HG03045 (cell line): ENCODE data around the gene CCSER1.
"Not testable (repeated sequence)": the region's sequence is repeated elsewhere in the genome, so short reads cannot be mapped to it uniquely, and the experiment has no call there.

ENCODE experiments used
- ATAC-seq: cut with Tn5 transposase; IDR thresholded peaks from one replicate; pipeline ENCODE4 v1.9.1; 2021; ENCODE audit warnings: mild to moderate bottlenecking, moderate library complexity; ENCODE audit not compliant: unreplicated experiment

CCSER1 gene

DNA sequence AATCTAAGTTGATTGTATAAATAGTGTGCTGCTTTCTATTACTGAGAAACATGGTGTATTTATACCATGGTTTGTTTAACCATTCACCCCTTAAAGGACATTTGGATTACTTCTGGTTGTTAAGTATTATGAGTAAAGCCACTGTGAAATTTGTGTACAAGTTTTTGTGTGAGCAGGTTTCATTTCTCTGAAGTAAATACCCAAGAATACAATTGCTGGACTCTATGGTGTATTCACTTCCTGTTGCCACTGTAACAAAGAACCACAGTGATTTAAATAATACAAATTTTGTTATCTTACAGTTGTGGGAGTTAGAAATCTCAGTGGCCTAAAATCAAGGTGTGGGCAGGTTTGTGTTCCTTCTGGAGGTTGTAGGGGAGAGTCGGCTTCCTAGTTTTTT lies 869.6 kb downstream of the CCSER1 start:
- no peak for ATAC-seq

GRCh38 chr4:91015861-91016260 lies 888.7 kb downstream of the CCSER1 start:
- no peak for ATAC-seq

GRCh38 chr4:91019513-91019912 lies 892.3 kb downstream of the CCSER1 start:
- no peak for ATAC-seq

DNA sequence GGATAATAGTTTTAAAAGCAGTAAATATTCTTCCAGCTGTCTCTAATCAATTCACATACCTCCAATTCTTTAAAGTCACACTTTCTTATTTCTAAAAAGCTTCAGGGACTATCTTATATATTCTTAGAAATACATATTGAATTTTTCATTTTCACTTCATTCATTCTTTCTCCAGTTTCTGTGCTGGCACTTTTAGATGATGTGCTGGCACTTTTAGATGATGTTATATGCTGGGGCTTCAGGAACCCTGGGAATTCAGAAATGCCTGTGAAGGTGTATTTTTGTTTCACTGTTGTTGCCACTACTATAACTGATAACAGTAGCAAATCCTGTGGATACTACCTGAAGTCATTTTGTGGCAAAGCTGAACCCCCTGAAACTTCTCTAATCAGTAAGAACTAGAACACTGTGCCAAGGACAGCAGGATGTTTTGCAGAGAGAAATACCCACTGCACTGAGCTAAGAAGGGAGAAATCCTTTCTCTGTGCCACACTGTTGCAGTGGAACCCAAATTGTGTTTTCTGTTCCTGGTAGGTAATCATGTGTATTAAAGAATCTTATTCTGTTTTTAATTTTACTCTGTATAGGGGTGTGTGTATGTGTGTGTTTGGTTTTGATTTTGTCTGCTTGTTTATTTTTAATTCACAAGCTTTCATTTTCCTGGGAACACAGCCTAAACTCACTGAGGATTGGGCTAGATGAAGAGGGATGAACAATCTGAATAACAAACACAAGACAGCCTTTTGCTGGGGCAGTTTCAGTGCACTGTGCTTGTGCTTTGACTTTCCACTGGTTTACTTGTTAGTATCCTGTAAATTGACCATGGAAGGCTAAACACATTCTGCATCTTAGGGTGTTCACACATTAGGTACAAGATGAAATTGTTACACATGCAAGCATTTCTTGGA lies 898.3 kb downstream of the CCSER1 start:
- no peak for ATAC-seq

DNA sequence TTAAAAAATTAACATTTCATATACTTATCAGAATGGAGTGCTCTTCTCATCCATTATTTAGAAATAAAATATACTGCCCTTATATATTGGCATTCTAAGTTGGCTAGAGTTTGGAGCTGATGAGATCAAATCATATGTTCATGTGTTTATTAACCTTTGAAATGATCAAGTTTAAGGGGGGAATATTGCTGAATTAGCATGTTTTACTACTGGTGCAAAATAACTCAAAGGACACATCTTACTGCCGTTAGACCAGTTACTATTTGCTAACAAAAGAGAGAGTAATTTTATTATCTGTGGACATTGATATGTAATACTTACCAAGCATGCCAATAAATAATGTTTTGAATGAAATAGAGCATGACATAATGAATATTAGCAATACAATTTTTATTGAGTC lies 901.0 kb downstream of the CCSER1 start:
- ATAC-seq, result no peak

- ATAC-seq, result no peak
These were observed 904.6 kb downstream of the CCSER1 start for GRCh38 chr4:91031761-91032160.

DNA sequence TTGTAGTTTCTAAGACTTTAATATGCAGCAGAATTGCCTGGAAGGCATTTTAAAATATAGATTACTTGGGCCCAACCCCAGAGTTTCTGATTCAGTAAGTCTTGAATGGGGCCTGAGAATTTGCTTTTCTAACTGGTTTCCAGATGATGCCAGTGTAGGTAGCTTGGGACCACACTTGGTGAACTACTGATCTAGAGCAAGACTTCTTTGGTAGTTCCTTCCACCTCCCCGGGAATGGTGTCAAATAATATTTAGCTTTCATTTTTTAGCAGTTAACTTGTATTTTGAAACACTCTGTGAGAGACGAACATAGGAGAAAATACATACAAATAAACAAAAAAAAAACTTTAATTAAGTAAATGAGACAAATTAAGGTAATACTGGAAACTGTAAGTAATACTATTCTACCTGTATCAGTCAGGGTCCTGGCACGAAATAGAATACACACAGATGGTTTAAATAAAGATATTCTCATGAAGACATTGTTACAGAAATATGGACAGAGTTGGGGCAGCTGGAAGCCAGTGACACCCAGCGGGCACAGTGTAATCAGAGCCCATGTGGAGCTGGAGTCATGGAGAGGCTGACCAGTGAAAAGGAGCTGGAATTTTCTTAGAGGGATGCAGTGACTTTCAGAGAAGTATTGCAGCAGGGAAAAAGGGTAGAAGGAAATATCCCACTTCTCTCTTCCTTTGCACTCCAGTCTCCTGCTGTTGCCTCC lies 905.7 kb downstream of the CCSER1 start:
- no peak for ATAC-seq

DNA sequence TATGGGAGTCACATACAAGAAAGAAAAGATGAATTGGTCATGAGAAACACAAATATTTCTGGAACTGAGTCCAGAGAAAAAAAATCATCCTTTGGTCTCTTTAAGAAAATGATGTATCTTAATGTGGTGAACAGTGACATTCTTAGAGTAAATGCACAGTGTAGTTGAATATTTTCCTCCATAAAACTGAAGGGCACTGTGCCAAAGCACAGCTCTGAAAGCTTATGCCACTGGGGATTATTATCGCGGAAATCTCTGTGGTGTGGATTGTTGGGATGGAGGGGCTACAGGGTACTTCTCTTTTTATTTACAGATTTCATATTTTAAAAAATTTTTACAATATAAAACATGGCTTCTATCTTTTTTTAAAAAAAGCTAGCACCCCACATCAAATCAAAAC lies 908.1 kb downstream of the CCSER1 start:
- ATAC-seq, result no peak

DNA sequence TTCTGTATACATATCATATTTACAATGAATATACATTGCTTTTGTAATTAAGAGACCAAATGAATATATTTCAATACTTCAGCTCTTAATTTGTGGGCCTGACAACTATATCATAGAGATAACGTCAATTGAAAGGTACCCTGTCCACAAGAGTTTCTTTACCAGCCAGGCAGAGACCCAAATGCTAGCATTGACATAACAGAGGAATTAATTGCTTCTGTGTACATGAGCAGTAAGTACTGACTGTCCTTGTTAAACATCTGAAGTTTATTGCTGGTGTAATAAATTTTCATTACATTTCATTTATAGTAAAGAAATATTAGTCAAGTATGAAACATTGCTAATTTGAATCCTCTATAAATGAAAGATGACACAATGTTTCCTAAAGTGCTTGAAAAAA lies 910.8 kb downstream of the CCSER1 start:
- no peak for ATAC-seq

GRCh38 chr4:91057871-91058270 lies 930.7 kb downstream of the CCSER1 start:
- no peak for ATAC-seq

DNA sequence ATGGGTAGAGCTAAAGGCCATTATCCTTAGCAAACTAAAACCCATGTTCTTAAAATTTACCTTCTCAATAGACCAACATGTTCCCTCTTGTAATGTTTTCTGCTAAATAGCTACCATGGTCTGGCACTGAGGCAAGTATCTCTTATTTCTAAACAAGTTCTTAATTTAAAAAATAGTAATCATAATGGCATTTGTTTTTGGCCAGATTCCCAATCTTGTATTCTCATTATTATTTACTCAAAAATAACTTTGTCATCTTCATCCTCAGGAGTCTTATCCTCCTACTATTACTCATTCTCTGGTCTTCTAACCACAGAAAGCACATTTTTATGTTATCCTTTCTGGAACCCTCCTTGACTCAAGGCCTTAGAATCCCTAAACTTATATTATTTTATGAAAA lies 931.2 kb downstream of the CCSER1 start:
- no peak for ATAC-seq

- no peak for ATAC-seq
These were observed 937.1 kb downstream of the CCSER1 start for GRCh38 chr4:91064157-91064853.

GRCh38 chr4:91065117-91065516 lies 937.9 kb downstream of the CCSER1 start:
- ATAC-seq, result no peak

- no peak for ATAC-seq
These were observed 943.5 kb downstream of the CCSER1 start for GRCh38 chr4:91070736-91071135.

DNA sequence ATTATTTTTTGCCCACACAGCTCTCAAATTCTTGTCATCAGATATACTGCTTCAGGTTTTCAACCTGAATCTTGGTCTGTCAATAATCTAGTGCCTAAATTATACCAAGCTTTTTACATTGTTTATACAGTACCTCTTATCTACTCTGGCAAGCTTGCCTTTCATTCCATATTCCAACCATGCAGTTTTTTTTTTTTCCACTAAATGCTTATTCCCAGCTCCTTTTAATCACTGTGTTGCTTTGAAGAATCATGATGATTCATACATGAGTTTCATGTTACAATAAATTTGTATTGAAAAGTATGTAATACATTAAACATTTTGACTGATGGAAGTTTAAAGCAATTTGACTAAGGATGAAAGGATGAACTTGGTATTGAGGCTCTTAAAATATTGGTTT lies 949.0 kb downstream of the CCSER1 start:
- no peak for ATAC-seq

DNA sequence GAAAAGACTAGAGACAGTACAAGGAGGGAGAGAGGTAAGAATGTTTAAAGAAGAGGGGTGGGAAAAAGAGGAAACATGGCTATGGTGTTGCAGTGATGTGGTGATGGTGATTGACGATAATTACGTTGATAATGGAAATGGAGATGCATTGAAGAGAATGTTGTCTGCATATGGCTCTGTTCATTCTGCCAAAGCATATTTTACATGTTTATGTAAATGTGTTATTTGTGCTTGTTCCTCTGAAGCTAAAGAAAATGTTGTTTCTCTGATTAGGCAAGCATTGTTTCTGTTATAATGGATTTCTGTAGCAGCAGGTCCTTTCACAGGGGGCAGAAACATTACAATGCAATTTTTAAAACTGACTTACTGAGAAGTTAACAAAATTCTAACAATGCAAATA lies 958.8 kb downstream of the CCSER1 start:
- no peak for ATAC-seq

DNA sequence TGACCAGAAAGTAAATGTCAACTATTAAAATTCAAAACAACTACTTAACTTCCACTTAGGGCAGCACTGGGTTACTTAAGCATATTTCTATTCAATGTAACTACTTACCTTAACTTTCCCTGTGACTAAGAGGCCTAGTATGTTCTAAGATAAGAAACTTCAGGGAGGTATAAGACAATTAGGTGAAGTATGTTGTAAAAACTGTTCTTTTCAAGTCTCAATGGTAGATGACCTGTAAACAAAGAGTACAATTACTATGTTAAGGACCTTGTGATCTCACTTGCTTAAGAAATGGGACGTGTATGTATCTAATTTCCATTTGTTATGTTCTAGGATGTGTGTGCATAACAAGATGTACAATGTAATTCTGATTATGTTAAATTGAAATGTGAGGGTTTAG lies 960.5 kb downstream of the CCSER1 start:
- no peak for ATAC-seq

DNA sequence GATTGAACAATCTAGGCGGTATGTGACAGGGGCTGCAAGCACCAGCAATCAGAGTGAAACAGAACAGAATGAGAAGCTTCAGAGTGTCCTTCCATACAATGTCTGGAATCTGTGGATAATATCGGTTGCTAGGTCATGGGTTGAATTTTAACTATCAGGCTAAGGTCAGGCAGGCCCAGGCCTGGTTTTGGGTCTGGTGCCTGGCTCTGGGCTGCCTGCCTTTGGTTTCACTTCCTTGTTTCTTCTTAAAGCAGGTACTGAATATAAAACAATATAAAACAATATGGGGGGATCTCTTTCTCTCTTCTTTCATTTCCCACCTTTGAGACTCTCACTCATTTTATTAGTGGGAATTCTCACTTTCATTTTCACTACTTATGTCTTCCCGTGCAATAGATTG lies 962.0 kb downstream of the CCSER1 start:
- ATAC-seq, result no peak

DNA sequence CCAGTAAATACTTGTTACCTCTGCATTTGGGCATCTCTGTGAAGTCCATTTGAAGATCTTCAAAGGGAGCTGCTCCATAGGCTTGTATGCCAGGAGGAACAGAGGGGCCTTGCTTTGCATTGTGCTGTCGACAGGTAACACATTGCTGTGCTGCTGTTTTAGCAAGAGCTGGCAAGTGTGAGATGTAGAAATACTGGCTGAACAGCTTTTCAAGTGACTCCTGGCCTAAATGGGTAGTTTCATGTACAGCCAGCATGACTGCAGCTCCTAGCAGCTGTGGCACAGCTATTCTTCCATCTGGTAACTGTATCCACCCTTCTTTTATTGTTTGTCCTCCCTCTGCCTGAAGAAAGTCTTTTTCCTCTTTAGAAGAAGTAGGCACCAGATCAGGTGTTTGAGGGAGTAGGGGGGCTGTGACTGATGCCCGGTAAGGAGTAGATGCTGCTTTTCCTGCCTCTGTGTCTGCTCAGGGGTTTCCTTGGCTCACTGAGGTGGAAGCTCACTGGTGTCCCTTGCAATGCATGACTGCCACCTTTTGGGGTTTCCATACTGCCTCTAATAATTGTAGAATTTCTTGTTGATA lies 965.3 kb downstream of the CCSER1 start:
- ATAC-seq, result no peak

DNA sequence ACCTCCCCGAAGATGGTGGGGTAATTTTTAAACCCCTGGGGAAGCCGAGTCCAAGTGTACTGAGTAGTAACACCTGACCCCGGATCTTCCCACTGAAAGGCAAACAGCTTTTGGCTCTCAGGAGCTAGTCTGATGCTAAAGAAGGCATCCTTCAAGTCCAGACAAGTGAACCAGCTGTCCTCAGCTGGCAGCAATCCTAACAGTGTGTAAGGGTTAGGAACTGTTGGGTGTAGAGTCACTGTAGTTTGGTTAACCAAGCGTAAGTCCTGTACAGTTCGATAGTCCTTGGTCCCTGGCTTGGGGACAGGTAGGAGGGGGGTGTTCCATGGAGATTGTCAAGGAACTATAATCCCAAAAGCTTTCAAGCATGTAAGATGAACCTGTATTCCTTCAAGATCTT lies 967.0 kb downstream of the CCSER1 start:
- ATAC-seq, result not testable (repeated sequence)

DNA sequence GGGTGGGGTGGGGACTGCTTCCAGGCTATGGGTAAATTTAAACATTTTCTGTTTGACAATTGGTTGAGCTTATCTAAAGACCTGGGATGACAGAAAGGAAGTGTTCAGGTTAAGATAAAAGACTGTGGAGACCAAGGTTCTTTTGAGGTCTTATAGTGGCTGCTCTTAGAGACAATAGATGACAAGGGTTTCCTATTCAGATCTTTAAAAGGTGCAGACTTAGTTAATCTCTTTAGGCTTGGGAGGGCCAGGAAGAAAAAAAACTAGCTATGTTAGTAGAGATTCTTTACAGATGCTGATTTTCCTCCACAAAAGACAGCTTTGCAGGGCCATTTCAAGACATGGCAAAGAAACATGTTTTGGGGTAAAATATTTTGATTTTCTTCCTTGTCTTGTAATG lies 972.5 kb downstream of the CCSER1 start:
- no peak for ATAC-seq
